Measurements from ENCODE around the gene CANX. TPM values are rescaled to one million over a fixed set of nuclear protein-coding genes. Genes with fewer than 3 reads are reported as not detected.

CANX gene
- total RNA-seq, 1 experiment from 2014 or later = 1,434 TPM

DNA sequence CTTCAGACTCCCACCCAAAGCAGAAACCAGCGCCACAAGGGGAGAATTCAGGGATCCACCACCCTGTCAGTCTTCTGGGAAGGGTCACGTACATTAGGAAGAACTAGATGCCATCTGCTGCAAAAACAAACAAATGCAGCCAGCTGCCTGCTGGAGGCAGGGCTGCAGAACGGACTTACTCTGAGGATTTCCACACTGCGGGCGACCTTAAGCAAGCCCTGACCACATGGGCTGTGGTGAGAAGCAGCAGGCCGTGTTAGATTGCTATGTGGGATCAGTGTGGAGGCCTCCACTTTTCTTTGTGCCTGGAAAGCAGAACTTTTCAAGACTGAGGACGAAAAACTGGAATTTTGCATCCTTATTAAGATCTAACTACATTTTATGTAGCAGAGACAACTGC lies 81.6 kb downstream of the CANX start:
- no peak overlapping the region for H3K4me3 Mint-ChIP-seq (ENCODE audit: low read depth, unreplicated experiment)
- no TSS peak for BruUV-seq (replicated peaks)
- CTCF ChIA-PET = no interaction called here

More for the DNA sequence above, 81.6 kb downstream of the CANX start:
- DNase-seq = no peak
- Mint-ChIP-seq H3K27me3 (ENCODE audit: unreplicated experiment) (no peaks in the 10 kb centered on the region), H3K4me1 (ENCODE audit: low read depth, unreplicated experiment) (no peaks in the 10 kb centered on the region), H3K9me3 (ENCODE audit: low read depth, unreplicated experiment) (no peaks in the 10 kb centered on the region), H3K36me3 (ENCODE audit: insufficient read depth, unreplicated experiment) (peaks cover 38% of the 10 kb centered on the region), H3K27ac (ENCODE audit: unreplicated experiment) (no peak overlapping the region)
- intact Hi-C loops (cut with micrococcal nuclease; ENCODE audit: unreplicated experiment) = no loop called here
- TF ChIP-seq, protein P1, sequence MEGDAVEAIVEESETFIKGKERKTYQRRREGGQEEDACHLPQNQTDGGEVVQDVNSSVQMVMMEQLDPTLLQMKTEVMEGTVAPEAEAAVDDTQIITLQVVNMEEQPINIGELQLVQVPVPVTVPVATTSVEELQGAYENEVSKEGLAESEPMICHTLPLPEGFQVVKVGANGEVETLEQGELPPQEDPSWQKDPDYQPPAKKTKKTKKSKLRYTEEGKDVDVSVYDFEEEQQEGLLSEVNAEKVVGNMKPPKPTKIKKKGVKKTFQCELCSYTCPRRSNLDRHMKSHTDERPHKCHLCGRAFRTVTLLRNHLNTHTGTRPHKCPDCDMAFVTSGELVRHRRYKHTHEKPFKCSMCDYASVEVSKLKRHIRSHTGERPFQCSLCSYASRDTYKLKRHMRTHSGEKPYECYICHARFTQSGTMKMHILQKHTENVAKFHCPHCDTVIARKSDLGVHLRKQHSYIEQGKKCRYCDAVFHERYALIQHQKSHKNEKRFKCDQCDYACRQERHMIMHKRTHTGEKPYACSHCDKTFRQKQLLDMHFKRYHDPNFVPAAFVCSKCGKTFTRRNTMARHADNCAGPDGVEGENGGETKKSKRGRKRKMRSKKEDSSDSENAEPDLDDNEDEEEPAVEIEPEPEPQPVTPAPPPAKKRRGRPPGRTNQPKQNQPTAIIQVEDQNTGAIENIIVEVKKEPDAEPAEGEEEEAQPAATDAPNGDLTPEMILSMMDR (IDR thresholded peaks at IDR 0.05; ENCODE audit: unreplicated experiment) = no peak

Other genes starting within 250 kb of the CANX start
- 41.2 and 41.5 TPM in 2 replicates for gene RUFY1, start 148.4 kb upstream of the CANX start, total RNA-seq (2022)
- gene HNRNPH1, start 75.3 kb upstream of the CANX start, total RNA-seq (2022) = 765 and 870 TPM in 2 replicates
- gene CBY3, start 17.9 kb upstream of the CANX start, total RNA-seq (2022) = not detected in 2 replicates
- 37.0 and 38.5 TPM in 2 replicates for gene MAML1, start 33.9 kb downstream of the CANX start, total RNA-seq (2022)
- 2.2 and 4.9 TPM in 2 replicates for gene LTC4S, start 95.0 kb downstream of the CANX start, total RNA-seq (2022)
- gene MGAT4B, start 107.9 kb downstream of the CANX start, total RNA-seq (2022) = 610 and 613 TPM in 2 replicates
- gene SQSTM1, start 121.9 kb downstream of the CANX start, total RNA-seq (2022) = 1,023 and 1,145 TPM in 2 replicates
- gene MRNIP, start 159.8 kb downstream of the CANX start, total RNA-seq (2022) = 41.5 and 47.1 TPM in 2 replicates
- gene TBC1D9B, start 208.9 kb downstream of the CANX start, total RNA-seq (2022) = 147 and 148 TPM in 2 replicates

Data from Calu3 (cell line).